ENCODE measurements around the gene KIAA0319L.

The KIAA0319L gene

DNA sequence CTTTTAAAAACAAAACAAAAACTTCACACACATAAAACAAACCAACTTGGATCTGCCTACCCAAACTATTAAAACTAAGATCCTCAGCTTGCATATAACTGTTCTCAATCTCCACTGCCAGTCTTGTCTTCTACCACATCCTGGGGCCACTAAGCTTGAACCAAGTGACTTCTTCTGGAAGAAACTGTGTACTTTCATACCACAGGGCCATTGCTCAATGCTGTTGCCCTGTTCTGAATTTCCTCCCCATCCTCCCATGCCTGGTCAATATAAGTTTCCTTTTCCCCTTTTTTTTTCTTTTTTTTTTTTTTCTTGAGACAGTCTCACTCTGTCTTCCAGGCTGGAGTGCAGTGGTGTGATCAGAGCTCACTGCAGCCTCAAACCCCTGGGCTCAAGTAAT, 109.9 kb downstream of the KIAA0319L start:
- DNase-seq (ENCODE audit: low read depth in 3 of 3) = no peak

DNA sequence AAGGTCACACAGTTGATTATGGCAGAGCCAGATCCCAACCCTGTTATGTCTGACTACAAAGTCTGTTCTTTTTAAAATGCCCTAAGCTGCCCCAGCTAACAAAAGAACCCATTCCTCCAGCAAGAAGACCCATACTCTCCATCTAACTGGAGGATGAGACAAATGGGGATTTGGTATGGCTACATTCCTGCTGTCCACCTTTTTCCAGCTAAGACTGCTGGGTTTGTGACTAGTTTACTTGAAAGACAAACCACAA, 112.8 kb downstream of the KIAA0319L start:
- DNase-seq (ENCODE audit: low read depth in 3 of 3) = no peak

- DNase-seq (ENCODE audit: low read depth in 3 of 3) = no peak
Observed at GRCh38 chr1:35443768-35444518, 113.3 kb downstream of the KIAA0319L start.

DNA sequence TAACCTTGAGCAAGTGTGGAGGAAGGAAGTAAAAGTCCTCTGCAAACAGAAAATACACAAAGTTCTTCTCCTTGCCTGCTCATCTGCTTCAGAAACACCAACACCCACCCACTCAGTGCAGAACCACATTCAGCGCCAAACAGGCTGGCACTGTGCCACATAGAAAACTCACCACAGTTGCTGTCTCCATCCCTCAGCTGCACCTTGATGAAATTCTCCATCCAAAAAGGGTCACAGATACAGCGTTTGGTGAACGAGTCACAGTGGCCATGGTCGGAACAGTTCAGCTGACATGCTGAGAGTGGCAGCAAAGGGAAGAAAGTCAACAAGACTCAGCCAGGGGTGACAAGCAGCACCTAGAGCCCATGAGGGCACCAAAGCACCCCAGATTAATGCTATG, 114.5 kb downstream of the KIAA0319L start:
- DNase-seq (ENCODE audit: low read depth in 3 of 3) = peak in 2 of 3 donors; percentile 33 to 36

DNA sequence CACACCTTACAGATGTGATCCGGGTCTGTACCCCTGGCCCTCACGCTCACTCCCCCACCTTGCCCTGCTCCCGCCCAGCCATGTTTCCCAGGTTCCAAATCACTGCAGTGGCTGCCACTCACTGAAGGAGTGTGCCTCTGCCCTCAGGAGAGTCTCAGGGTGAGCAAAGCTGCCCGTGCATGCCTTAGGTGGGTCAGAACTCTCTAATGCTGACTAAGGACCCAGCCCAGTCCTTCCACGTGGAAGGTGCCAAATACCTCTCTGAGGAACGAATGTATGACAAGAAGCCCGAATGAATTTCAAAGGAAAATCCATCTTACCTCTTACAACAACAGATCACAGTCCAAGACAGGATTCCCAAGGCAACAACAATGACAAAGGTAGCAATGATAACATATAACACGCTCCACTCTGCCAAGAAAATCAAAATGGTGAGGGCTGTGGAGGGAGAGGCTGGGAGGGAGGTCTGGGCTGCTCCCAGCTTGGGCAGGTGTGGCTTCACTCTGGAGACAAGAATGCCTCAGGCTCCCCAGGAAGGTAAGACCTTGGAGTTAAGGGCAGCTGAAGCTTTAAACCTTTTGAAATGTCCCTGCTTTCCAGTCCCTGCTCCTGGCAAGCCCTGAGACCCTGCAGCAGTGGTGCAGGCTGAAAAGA, 115.2 kb downstream of the KIAA0319L start:
- no peak for DNase-seq (ENCODE audit: low read depth in 3 of 3)

DNA sequence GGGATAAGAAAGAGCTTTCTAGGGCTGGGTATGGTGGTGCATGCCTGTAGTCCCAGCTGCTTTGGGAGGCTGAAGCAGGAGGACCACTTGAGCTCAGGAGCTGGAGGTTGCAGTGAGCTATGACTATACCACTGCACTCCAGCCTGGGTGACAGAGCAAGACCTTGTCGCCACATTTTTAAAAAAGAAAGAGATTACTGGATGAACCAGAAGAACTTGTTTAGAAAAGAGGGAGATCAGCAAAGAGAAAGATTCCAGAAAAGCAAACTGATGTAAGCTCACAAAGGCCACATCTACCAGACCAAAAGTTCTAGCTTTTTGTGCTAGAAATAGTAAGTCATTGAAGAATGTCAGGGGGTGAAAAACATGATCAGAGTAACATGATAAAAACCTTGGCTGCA, 117.6 kb downstream of the KIAA0319L start:
- no peak for DNase-seq (ENCODE audit: low read depth in 3 of 3)

DNA sequence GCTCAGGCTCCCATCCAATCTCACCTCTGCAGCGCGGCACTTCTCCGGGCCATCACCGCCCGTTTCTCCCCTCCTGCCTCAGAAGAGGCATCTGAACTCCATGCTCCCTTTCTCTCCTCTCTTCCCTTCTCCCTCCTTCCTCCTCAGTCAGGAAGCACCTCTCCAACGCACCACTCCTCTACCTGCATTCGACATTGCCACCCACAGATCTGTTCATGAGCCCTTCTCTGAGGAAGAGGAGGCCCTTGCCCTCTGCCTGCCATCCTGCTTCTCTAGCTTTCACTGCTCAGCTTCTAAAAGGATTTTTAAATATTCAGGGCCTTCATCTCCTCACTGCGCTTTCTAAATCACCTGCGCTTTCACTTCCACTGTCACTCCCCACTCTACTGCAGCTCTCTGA, 120.0 kb downstream of the KIAA0319L start:
- DNase-seq (ENCODE audit: low read depth in 3 of 3) = no peak

DNA sequence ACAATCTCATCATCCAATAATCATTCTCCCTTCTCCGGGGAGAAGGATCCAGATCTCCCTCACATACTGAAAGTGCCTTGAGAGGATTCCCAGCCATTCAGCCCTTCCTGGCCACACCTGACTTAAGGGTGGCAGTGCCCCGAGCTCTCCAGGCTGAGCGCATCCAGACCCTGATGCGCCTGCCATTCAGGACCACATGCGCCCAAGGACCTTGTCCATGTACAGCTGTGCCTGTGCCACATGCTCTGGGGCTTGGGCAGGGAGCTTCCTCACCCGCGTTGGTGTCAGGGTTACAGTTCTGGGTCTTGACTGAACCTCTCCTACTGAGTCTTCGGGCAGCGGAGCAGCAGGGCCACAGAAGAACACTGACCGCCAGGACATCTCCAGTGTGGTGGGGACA, 121.1 kb downstream of the KIAA0319L start:
- no peak for DNase-seq (ENCODE audit: low read depth in 3 of 3)

DNA sequence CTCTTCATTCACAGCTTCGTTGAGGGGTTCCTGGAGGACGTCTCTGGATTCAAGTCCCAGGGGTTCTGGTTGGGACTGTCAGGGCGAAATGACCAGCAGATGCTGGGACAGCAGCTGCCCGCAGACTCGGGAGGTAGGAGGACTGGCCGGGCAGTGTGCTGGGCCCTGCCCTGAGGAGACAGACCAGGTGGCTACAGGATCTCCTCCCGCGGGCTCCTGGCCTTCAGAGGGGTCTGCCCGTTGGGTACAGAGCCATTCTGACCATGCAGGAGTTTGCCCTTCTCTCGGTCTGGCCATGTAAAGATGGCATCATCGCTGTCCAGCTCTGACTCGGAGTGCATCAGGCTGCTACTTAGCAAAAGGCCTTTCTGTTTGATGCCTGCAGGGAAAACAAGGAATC, 122.5 kb downstream of the KIAA0319L start:
- no peak for DNase-seq (ENCODE audit: low read depth in 3 of 3)

DNA sequence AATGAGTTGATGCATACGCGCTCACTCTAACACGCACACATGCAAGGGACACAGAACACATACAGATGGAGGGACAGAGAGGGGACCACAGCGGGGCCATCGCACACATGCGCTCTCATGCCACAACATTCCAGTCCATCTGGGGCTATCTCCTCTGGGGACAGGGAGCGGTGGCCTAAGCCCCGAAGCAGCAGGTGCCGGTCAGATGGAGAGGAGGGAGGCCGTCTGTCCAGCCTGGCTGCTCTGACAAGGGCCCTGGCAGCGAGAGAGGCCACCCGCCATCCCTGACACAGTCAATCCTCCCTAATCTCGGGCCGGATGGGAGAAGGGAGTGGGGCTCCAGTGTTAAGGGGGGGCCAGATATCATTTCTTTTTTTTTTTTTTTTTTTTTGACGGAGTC, 123.5 kb downstream of the KIAA0319L start:
- DNase-seq (ENCODE audit: low read depth in 3 of 3) = no peak

DNA sequence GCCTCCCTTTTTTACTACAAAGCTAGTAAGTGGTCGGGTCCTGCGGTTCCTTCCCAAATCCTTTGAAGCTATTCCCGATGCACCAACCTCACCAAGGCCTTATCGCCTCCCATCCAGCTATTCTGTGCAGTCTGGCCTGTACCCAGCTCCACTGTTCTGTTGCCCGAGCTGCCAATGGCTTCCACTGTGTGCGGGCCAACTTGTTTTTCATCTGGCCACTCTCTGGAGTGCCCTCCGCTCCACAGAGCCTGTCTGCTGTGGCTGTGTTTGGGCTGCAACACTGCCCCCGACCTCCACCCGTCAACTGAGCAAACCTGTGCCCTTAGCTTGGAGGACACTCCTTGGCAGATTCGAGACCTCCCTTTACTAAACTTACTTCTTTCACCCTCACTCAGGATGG, 125.0 kb downstream of the KIAA0319L start:
- no peak for DNase-seq (ENCODE audit: low read depth in 3 of 3)

DNA sequence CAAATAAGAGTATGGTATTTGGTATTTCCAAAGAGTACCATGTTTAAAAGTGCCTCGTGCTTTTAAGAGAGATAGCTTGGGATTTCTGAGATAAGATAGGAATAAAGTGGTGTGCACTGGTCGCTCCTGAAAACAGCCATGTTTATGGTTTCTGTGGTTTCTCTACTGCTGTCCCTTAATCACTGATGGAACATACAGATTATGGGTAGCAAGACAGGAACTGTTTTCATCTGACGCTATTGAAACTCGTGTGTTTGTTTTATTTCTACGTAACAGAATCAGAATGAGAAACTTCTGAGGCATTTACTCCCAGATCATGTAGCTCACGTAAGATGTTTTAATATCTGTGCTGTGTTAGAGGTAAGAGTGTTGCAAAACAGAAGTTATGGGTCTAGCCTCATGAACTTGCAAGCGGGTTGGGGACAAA, 126.0 kb downstream of the KIAA0319L start:
- DNase-seq (ENCODE audit: low read depth in 3 of 3) = no peak

DNA sequence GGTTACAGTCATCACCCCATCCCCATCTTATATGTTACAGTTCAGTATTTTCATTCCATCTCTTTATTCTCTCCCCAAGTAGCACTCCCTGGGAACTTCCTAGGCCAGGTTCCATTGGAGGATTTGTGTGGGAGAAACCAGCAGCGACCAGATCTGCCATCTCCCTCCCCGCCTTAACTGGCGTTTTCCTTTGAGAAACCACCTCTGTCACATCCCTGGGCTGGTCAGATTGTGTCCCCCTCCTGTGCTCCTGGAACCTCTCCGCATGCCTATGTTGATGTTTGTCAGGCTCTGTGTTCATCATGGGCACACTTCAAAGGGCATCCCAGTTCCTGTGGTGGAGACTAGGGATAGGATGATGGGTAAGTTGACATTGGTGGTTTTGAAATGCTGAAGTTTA, 126.4 kb downstream of the KIAA0319L start:
- DNase-seq (ENCODE audit: low read depth in 3 of 3) = no peak

DNA sequence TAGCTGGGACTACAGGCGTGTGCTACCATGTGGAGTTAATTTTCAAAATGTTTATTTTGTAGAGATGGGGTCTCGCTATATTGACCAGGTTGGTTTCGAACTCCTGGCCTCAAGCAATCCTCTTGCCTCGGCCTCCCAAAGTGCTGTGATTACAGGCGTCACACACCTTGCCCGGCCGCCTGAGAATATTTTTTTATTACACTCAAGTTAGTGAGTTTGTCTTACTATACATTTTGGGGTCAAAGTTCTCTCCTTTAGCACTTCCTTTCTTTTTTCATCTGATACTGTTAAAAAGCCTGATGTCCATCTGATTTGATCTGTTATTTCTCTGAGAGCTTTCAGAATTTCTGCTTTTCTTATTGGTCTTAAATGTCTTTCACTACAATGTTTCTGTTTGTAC, 128.8 kb downstream of the KIAA0319L start:
- DNase-seq (ENCODE audit: low read depth in 3 of 3) = no peak

DNA sequence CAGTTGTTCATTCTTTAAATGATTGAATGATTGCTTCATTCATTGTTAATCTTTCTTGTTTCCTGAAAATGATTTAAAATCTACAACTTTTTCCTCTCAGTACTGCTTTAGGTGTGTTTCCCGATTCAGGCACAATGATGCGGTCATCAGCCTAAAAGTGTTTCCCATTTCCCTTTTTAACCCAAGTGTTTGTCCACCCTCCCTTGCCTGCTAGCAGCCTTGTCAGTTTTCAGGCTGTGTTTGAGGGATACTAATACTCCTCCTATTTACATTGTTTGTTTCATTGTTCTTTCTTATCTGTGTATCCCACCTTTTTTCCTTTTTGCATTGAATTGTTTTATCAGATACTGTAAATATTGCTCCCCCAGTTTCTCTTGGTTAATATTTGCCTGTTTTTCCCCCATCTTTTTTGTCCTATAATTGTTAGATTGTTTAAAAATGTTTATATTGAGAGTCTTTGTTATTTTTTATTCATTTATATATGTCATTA, 131.1 kb downstream of the KIAA0319L start:
- DNase-seq (ENCODE audit: low read depth in 3 of 3) = no peak

- no peak for DNase-seq (ENCODE audit: low read depth in 3 of 3)
Observed at GRCh38 chr1:35408925-35409324, 148.3 kb downstream of the KIAA0319L start.

DNA sequence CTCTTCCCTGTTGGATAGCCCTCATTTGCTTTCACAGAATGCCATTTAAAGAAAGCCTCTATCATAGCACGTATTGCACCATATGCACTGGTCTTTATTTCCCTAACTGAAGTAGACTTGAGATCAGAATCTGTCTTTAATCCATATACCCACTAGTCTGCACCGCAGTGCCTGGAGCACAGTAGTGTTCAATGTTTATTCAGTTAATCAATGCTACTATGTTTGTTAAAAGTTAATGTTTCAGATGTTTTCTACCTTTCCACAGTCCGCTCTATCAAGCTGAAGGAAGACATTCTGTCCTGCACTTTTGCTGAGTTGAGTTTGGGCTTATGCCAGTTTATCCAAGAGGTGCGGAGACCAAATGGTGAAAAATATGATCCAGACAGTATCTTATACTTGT, 149.5 kb downstream of the KIAA0319L start:
- DNase-seq (ENCODE audit: low read depth in 3 of 3) = no peak

GRCh38 chr1:35406103-35406502, 151.1 kb downstream of the KIAA0319L start:
- no peak for DNase-seq (ENCODE audit: low read depth in 3 of 3)

GRCh38 chr1:35401049-35401448, 156.2 kb downstream of the KIAA0319L start:
- no peak for DNase-seq (ENCODE audit: low read depth in 3 of 3)

GRCh38 chr1:35398739-35399138, 158.5 kb downstream of the KIAA0319L start:
- DNase-seq (ENCODE audit: low read depth in 3 of 3) = no peak

- DNase-seq (ENCODE audit: low read depth in 3 of 3) = no peak
Observed at GRCh38 chr1:35394386-35394785, 162.8 kb downstream of the KIAA0319L start.

- no peak for DNase-seq (ENCODE audit: low read depth in 3 of 3)
Observed at GRCh38 chr1:35390600-35391494, 166.4 kb downstream of the KIAA0319L start.

- no peak for DNase-seq (ENCODE audit: low read depth in 3 of 3)
Observed at GRCh38 chr1:35386959-35387358, 170.2 kb downstream of the KIAA0319L start.

Data from stimulated activated CD4-positive, alpha-beta T cell treated with anti-CD3 and anti-CD28 coated beads, TNF-alpha, amount 100 ng/mL, for 48 hours (primary cell).